ENCODE results near the gene FAM187B. TPM values are rescaled to one million over a fixed set of nuclear protein-coding genes. Genes with fewer than 3 reads are reported as not detected.

The FAM187B gene
- total RNA-seq, 1 donor from 2014 or later, result not detected

DNA sequence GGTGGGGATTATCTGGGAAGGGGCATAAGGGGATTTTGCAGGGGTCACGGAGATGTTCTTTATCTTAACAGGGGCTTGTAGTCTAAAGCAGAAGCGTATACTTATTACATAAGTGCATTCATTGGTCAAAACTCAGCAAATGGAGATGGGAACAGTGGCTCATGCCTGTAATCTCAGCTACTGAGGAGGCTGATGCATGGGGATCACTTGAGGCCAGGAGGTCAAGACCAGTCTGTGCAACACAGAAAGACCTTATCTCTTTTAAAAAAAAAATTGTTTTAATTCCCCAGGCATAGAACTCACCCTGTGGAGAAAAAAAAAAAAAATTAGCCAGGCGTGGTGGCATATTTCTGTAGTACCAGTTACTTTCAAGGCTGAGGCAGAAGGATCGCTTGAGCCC is 18.9 kb downstream of the FAM187B start:
- H3K36me3 ChIP-seq (ENCODE audit: control insufficient read depth, insufficient read depth, low read length), result no peaks in the 10 kb centered on the region
- FAIRE-seq (no peak), DNase-seq (ENCODE audit: low read depth) (no peak)
- TF ChIP-seq, protein P1, sequence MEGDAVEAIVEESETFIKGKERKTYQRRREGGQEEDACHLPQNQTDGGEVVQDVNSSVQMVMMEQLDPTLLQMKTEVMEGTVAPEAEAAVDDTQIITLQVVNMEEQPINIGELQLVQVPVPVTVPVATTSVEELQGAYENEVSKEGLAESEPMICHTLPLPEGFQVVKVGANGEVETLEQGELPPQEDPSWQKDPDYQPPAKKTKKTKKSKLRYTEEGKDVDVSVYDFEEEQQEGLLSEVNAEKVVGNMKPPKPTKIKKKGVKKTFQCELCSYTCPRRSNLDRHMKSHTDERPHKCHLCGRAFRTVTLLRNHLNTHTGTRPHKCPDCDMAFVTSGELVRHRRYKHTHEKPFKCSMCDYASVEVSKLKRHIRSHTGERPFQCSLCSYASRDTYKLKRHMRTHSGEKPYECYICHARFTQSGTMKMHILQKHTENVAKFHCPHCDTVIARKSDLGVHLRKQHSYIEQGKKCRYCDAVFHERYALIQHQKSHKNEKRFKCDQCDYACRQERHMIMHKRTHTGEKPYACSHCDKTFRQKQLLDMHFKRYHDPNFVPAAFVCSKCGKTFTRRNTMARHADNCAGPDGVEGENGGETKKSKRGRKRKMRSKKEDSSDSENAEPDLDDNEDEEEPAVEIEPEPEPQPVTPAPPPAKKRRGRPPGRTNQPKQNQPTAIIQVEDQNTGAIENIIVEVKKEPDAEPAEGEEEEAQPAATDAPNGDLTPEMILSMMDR (IDR thresholded peaks at IDR 0.05; ENCODE audit: insufficient read depth, low read length, severe bottlenecking), result no peak
- no peaks in the 10 kb centered on the region for H3K27me3 ChIP-seq (ENCODE audit: control insufficient read depth, insufficient read depth, low read length)
- H3K4me3 ChIP-seq (ENCODE audit: low read depth, low read length), result no peak overlapping the region

DNA sequence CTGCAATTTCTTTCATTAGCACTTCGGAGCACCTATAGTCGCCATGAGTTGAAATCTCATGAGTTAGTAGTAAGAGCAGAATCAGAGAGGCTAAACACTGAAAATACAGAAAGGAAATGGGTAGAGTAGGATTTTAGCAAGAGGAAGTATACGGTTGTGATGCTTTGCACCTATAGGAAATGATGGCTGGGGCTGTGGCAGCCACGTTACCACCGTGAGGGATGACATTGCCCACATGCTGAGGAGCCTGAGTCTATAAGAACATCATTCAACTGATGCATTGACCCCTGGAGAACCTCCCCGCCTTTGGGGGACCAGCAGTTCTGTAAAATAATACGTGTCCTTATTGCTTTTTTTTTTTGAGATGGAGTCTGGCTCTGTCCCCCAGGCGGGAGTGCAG is 20.4 kb downstream of the FAM187B start:
- TF ChIP-seq, protein P1 (IDR thresholded peaks at IDR 0.05; ENCODE audit: insufficient read depth, low read length, severe bottlenecking), result no peak
- DNase-seq (ENCODE audit: low read depth), result no peak
- Histone ChIP-seq H3K27me3 (ENCODE audit: control insufficient read depth, insufficient read depth, low read length) (no peaks in the 10 kb centered on the region), H3K4me3 (ENCODE audit: low read depth, low read length) (no peak overlapping the region), H3K36me3 (ENCODE audit: control insufficient read depth, insufficient read depth, low read length) (no peaks in the 10 kb centered on the region)
- FAIRE-seq, result no peak

DNA sequence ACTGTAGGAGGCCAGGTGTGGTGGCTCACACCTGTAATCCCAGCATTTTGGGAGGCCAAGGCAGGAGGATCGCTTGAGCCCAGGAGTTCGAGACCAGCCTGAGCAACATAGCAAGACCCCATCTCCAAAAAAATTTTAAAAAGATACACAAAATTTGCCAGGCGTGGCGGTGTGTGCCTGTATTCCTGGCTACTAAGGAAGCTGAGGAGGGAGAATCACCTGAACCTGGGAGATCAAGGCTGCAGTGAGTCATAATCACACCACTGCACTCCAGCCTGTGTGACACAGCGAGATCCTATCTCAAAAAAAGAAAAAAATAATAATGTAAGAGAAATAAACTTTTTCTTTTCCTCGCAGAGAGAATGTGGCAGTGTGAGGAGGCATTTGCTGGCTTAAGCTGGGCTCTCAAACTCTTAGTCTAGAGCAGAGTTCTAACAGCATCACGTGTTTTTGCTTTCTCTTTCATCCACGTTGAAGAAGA is 21.1 kb downstream of the FAM187B start:
- peak; percentile 15 for DNase-seq (ENCODE audit: low read depth)
- H3K4me3 ChIP-seq (ENCODE audit: low read depth, low read length), result no peak overlapping the region
- FAIRE-seq, result no peak
- no peaks in the 10 kb centered on the region for H3K27me3 ChIP-seq (ENCODE audit: control insufficient read depth, insufficient read depth, low read length)
- TF ChIP-seq, protein P1 (IDR thresholded peaks at IDR 0.05; ENCODE audit: insufficient read depth, low read length, severe bottlenecking), result no peak
- no peaks in the 10 kb centered on the region for H3K36me3 ChIP-seq (ENCODE audit: control insufficient read depth, insufficient read depth, low read length)

GRCh38 chr19:35206855-35207254 is 21.7 kb downstream of the FAM187B start:
- FAIRE-seq, result no peak
- Histone ChIP-seq H3K36me3 (ENCODE audit: control insufficient read depth, insufficient read depth, low read length) (no peaks in the 10 kb centered on the region), H3K27me3 (ENCODE audit: control insufficient read depth, insufficient read depth, low read length) (no peaks in the 10 kb centered on the region), H3K4me3 (ENCODE audit: low read depth, low read length) (no peak overlapping the region)
- TF ChIP-seq, protein P1 (IDR thresholded peaks at IDR 0.05; ENCODE audit: insufficient read depth, low read length, severe bottlenecking), result no peak
- DNase-seq (ENCODE audit: low read depth), result no peak

DNA sequence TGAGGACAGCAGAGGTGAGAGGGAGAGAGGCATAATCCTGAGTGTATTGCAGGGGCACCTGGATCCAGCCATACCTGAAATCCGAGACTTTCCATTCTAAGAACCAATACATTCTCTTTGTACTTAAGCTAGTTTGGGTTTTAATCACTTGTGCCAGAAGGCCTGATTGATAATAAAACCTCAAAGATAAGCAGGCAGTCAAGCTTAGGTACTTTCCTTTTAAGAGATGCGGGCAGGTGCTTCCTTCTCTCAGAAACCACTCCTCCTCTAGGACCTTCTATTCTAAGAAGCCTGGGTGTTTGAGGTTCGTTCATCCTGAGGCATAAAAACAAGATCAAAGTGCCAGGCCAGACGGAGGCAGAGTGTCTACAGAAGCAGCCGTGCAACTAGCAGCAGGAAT is 22.2 kb downstream of the FAM187B start:
- Histone ChIP-seq H3K27me3 (ENCODE audit: control insufficient read depth, insufficient read depth, low read length) (no peaks in the 10 kb centered on the region), H3K4me3 (ENCODE audit: low read depth, low read length) (no peak overlapping the region), H3K36me3 (ENCODE audit: control insufficient read depth, insufficient read depth, low read length) (no peaks in the 10 kb centered on the region)
- no peak for FAIRE-seq
- TF ChIP-seq, protein P1 (IDR thresholded peaks at IDR 0.05; ENCODE audit: insufficient read depth, low read length, severe bottlenecking), result no peak
- DNase-seq (ENCODE audit: low read depth), result no peak

GRCh38 chr19:35205733-35206323 is 22.7 kb downstream of the FAM187B start:
- TF ChIP-seq, protein P1 (IDR thresholded peaks at IDR 0.05; ENCODE audit: insufficient read depth, low read length, severe bottlenecking), result no peak
- Histone ChIP-seq H3K27me3 (ENCODE audit: control insufficient read depth, insufficient read depth, low read length) (no peaks in the 10 kb centered on the region), H3K36me3 (ENCODE audit: control insufficient read depth, insufficient read depth, low read length) (no peaks in the 10 kb centered on the region), H3K4me3 (ENCODE audit: low read depth, low read length) (no peak overlapping the region)
- FAIRE-seq (no peak), DNase-seq (ENCODE audit: low read depth) (no peak)

All from bronchial epithelial cell (primary cell).